ENCODE measurements around the gene MGST1.
"Not testable (repeated sequence)": the region's sequence is repeated elsewhere in the genome, so short reads cannot be mapped to it uniquely, and the experiment has no call there.

Gene MGST1

DNA sequence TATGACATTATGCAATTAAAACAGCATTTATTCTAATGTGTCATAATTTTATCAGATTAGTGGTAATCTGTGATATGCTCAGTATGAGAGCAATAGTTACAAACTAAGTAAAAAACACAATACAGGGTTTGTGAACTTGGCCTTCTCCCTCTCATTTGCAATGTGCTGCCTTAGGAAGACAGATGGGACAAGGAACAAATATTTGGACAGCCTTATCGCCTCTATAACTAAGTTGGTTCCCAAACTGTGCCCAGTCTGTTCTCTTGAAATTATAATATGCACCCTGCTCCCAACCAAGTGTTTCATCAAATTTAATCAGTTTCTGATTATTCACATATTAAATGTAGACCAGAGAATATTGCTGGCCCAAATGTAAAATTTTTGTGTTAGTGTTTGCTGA is 22.7 kb downstream of the MGST1 start:
- DNase-seq (ENCODE audit: insufficient read length, low spot score) (no peak), FAIRE-seq (no peak)
- TF ChIP-seq SPI1 (IDR thresholded peaks at IDR 0.05; ENCODE audit: low read depth, low read length) (no peak), TAF1 (IDR thresholded peaks at IDR 0.05; ENCODE audit: low read depth, low read length) (no peak), PAX5 (IDR thresholded peaks at IDR 0.05; ENCODE audit: insufficient read depth, low read length, severe bottlenecking) (no peak), POLR2A (IDR thresholded peaks at IDR 0.05; ENCODE audit: low read depth, low read length) (no peak), POLR2AphosphoS5 (IDR thresholded peaks at IDR 0.05; ENCODE audit: low read depth, low read length) (no peak), POU2F2 (IDR thresholded peaks at IDR 0.05; ENCODE audit: low read depth, low read length) (no peak)

DNA sequence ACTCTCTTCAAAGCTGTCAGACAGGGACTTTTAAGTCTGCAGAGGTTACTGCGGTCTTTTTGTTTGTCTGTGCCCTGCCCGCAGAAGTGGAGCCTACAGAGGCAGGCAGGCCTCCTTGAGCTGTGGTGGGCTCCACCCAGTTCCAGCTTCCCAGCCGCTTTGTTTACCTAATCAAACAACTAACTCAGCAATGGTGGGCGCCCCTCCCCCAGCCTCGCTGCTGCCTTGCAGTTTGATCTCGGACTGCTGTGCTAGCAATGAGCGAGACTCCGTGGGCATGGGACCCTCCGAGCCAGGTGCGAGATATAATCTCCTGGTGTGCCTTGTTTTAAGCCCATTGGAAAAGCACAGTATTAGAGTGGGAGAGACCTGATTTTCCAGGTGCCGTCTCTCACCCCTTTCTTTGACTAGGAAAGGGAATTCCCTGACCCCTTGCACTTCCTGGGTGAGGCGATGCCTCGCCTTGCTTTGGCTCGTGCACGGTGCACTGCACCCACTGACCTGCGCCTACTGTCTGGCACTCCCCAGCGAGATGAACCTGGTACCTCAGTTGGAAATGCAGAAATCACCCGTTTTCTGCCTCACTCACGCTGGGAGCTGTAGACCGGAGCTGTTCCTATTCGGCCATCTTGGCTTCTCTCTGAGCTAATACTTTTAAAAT is 35.3 kb downstream of the MGST1 start:
- DNase-seq (ENCODE audit: insufficient read length, low spot score); FAIRE-seq: not testable (repeated sequence)

DNA sequence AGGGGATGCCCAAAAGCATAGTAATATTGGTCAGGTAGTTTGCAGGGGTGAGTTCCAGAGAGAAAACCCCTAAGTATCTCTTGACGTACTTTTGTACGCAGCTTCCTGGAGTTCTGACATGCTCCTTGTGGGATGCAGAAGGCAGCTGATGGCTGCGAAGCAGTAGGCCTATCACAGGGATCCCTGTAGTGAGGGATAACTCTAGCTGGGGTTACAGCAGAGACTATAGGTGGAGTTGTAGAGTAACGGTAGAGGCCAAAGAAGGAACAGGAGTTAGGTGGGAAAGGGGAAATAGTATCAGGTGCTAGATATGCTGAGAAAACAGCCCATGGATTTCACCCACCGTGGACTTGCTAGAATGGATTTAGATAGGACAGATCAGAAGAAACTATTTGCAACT is 37.3 kb downstream of the MGST1 start:
- DNase-seq (ENCODE audit: insufficient read length, low spot score) = no peak
- no peak for FAIRE-seq
- TF ChIP-seq TAF1 (IDR thresholded peaks at IDR 0.05; ENCODE audit: low read depth, low read length) (no peak), POLR2A (IDR thresholded peaks at IDR 0.05; ENCODE audit: low read depth, low read length) (no peak), SPI1 (IDR thresholded peaks at IDR 0.05; ENCODE audit: low read depth, low read length) (no peak), POLR2AphosphoS5 (IDR thresholded peaks at IDR 0.05; ENCODE audit: low read depth, low read length) (no peak), PAX5 (IDR thresholded peaks at IDR 0.05; ENCODE audit: insufficient read depth, low read length, severe bottlenecking) (no peak), POU2F2 (IDR thresholded peaks at IDR 0.05; ENCODE audit: low read depth, low read length) (no peak)

DNA sequence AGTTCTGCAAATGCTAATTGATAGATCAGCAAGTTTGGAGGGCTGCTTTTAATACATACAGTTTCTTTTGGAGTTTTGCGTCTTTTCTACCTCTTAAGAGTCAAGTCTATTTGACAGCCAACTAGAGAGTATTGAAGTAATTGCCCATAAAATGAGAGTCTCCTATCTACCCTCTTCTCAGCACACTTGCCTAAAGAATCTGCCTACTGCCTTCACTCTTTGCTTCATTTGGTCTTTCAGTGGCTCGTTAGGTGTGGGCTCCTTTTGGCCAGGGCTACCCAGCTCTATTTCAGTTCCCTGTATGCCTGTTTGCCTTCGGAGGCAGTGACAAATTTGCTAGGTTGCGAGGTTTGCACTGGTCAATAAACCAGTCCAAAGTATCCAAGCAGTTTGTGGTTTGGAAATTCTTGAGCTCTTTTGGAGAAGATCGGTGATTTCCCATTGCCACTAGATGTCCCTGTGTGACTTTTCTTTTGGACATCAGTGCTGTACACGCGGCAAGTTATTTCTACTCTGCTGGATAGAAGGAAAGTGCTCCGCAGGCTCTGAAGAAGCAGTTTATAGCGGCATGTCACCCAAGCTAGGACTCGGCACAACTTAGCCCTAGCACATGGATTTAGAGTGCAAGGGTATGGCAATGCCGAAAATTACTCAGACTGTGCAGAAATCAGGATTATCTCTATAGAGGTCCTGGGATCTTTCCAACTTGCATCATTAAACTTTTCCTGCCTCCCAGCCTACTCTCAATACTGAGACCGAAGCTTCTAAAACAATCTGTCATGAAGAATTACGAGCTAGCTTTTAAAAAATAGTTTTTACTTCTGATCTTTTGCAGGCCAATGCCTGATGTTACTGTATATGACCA is 38.6 kb downstream of the MGST1 start:
- TF ChIP-seq SPI1 (IDR thresholded peaks at IDR 0.05; ENCODE audit: low read depth, low read length) (no peak), POLR2AphosphoS5 (IDR thresholded peaks at IDR 0.05; ENCODE audit: low read depth, low read length) (no peak), TAF1 (IDR thresholded peaks at IDR 0.05; ENCODE audit: low read depth, low read length) (no peak), PAX5 (IDR thresholded peaks at IDR 0.05; ENCODE audit: insufficient read depth, low read length, severe bottlenecking) (no peak), POLR2A (IDR thresholded peaks at IDR 0.05; ENCODE audit: low read depth, low read length) (no peak), POU2F2 (IDR thresholded peaks at IDR 0.05; ENCODE audit: low read depth, low read length) (no peak)
- peak; percentile 1 for DNase-seq (ENCODE audit: insufficient read length, low spot score)
- no peak for FAIRE-seq

DNA sequence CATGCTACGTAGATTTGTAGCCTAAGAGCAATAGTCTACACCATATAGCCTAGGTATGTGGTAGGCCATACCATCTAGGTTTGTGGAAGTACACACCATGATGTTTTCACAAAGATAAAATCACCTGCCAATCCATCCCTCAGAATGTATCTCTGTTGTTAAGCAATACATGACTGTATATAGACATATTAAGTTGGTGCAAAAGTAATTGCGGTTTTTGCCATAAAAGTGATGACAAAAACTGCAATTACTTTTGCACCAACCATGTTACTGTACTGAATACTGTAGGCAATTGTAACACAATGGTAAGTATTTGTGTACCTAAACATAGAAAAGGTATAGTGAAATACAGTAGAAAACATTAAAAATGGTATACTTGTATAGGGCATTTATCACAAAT is 40.5 kb downstream of the MGST1 start:
- TF ChIP-seq POU2F2 (IDR thresholded peaks at IDR 0.05; ENCODE audit: low read depth, low read length) (no peak), SPI1 (IDR thresholded peaks at IDR 0.05; ENCODE audit: low read depth, low read length) (no peak), POLR2A (IDR thresholded peaks at IDR 0.05; ENCODE audit: low read depth, low read length) (no peak), TAF1 (IDR thresholded peaks at IDR 0.05; ENCODE audit: low read depth, low read length) (no peak)
- no peak for FAIRE-seq
- DNase-seq (ENCODE audit: insufficient read length, low spot score) = no peak

DNA sequence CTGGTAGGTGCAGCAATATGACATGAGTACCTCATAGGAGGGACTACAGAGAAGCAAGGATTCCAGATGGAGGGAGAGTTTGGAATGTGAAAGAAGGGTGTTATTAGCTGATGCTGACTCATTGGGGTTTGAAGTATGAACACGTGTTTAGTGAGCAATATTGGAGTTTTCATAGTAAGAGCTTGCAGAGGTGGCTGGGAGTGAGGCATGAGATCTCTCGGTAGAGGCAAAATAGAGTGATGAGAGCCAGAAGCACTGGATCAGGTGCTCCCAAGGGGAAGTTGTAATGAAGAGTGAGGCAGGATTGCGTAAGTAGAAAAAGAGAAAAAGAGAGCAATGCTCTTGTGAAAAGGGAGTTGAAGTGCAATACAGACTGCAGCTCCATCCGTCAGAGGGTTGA is 42.1 kb downstream of the MGST1 start:
- no peak for TF ChIP-seq TAF1 (IDR thresholded peaks at IDR 0.05; ENCODE audit: low read depth, low read length)
- no peak for TF ChIP-seq POLR2AphosphoS5 (IDR thresholded peaks at IDR 0.05; ENCODE audit: low read depth, low read length)
- no peak for TF ChIP-seq POLR2A (IDR thresholded peaks at IDR 0.05; ENCODE audit: low read depth, low read length)
- TF ChIP-seq PAX5 (IDR thresholded peaks at IDR 0.05; ENCODE audit: insufficient read depth, low read length, severe bottlenecking) = no peak
- no peak for TF ChIP-seq POU2F2 (IDR thresholded peaks at IDR 0.05; ENCODE audit: low read depth, low read length)
- TF ChIP-seq SPI1 (IDR thresholded peaks at IDR 0.05; ENCODE audit: low read depth, low read length) = no peak
- DNase-seq (ENCODE audit: insufficient read length, low spot score) = no peak
- no peak for FAIRE-seq

DNA sequence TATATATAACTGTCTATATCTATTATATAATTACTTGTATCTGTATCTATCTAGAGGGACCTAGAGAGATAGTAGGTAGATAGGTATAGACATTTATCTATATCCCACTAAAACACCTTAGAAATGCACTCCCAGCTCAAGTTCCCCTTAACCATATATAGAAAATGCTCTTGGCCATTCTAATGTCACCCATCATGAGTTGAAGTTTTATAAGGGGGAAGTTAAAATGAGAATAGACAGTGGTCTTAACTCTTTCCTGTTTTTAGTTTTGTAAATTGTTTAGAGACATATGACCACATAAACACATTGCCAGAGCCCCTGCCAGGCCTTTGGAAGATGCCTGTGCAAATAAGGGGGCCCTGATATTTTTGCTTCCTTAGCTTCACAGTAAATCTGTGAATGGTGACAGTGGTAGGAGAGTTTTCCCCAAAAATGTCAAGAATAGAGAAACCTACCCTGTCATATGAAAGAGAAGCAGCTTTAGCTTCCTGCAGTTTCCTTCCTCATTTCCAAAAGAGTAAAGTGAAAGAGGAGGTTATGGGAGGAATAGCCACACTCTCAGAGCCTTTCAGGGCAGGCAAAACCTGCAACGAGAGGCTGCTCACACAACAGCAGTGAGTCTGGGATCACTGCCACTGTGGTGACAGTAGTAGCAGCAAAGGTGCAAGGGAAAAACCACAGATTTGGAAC is 45.5 kb downstream of the MGST1 start:
- FAIRE-seq (no peak), DNase-seq (ENCODE audit: insufficient read length, low spot score) (no peak)
- no peak for TF ChIP-seq TAF1 (IDR thresholded peaks at IDR 0.05; ENCODE audit: low read depth, low read length)
- no peak for TF ChIP-seq SPI1 (IDR thresholded peaks at IDR 0.05; ENCODE audit: low read depth, low read length)
- TF ChIP-seq PAX5 (IDR thresholded peaks at IDR 0.05; ENCODE audit: insufficient read depth, low read length, severe bottlenecking) = no peak
- no peak for TF ChIP-seq POLR2A (IDR thresholded peaks at IDR 0.05; ENCODE audit: low read depth, low read length)
- TF ChIP-seq POLR2AphosphoS5 (IDR thresholded peaks at IDR 0.05; ENCODE audit: low read depth, low read length) = no peak
- TF ChIP-seq POU2F2 (IDR thresholded peaks at IDR 0.05; ENCODE audit: low read depth, low read length) = no peak

DNA sequence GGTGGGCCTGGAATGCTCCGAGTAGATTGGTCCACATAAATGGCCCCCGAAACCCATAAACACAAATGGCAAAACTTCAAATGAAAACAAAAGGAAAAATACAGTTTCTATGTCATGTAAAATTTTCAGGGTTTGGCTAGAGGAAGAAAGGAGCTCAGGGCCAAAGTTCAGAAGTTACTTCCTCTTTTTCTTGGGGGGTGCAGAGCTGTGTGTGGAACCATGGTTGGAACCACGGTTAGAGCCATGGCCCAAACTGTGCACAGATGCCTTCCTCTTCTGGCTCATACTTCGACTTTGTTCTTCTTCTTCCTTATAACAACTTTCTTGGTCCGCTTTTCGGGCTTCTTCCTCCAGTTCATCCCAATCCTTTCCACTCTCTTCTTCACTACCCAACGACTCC is 51.7 kb downstream of the MGST1 start:
- FAIRE-seq = peak; percentile 35
- TF ChIP-seq POU2F2 (IDR thresholded peaks at IDR 0.05; ENCODE audit: low read depth, low read length) = no peak
- TF ChIP-seq SPI1 (IDR thresholded peaks at IDR 0.05; ENCODE audit: low read depth, low read length) = no peak
- no peak for TF ChIP-seq POLR2A (IDR thresholded peaks at IDR 0.05; ENCODE audit: low read depth, low read length)
- no peak for TF ChIP-seq PAX5 (IDR thresholded peaks at IDR 0.05; ENCODE audit: insufficient read depth, low read length, severe bottlenecking)
- TF ChIP-seq POLR2AphosphoS5 (IDR thresholded peaks at IDR 0.05; ENCODE audit: low read depth, low read length) = no peak
- TF ChIP-seq TAF1 (IDR thresholded peaks at IDR 0.05; ENCODE audit: low read depth, low read length) = no peak
- no peak for DNase-seq (ENCODE audit: insufficient read length, low spot score)

DNA sequence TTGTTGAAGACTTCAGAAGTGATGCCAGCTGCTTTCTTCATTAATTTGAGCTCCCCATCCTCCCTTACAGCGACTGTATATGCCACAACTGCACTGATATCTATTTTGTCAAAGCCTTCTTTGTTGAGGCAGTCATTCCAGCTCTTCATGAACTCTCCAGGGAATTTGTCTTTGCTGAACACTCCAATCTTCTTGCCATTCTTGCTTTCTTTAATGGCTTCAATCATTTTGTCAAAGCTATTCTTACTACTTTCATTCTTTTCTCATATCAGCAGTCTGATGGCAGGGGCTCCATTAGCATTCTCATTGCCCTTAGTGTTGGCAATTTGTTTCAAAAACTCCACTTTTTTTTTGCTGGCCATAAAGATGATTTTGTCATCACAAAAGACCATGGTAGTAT is 54.4 kb downstream of the MGST1 start:
- not testable (repeated sequence) for FAIRE-seq; DNase-seq (ENCODE audit: insufficient read length, low spot score)

DNA sequence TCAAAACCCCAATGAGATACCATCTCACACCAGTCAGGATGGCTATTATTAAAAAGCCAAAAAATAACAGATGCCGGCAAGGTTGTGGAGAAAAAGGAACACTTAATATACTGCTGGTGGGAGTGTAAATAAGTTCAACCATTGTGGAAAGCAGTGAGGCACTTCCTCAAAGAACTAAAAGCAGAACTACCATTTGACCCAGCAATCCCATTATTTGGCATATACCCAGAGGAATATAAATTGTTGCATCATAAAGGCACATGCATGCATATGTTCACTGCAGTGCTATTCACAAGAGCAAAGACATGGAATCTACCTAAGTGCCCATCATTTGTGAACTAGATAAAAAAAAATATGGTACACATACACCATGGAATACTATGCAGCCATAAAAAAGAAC is 59.9 kb downstream of the MGST1 start:
- no peak for DNase-seq (ENCODE audit: insufficient read length, low spot score)
- no peak for FAIRE-seq
- TF ChIP-seq SPI1 (IDR thresholded peaks at IDR 0.05; ENCODE audit: low read depth, low read length) (no peak), PAX5 (IDR thresholded peaks at IDR 0.05; ENCODE audit: insufficient read depth, low read length, severe bottlenecking) (no peak), POU2F2 (IDR thresholded peaks at IDR 0.05; ENCODE audit: low read depth, low read length) (no peak), POLR2A (IDR thresholded peaks at IDR 0.05; ENCODE audit: low read depth, low read length) (no peak), TAF1 (IDR thresholded peaks at IDR 0.05; ENCODE audit: low read depth, low read length) (no peak), POLR2AphosphoS5 (IDR thresholded peaks at IDR 0.05; ENCODE audit: low read depth, low read length) (no peak)

Data from GM12891 (cell line).